GM04504 (cell line): Measurements from ENCODE around the gene CEP43.
"Not testable (repeated sequence)": the region's sequence is repeated elsewhere in the genome, so short reads cannot be mapped to it uniquely, and the experiment has no call there.

Experiments
- DNase-seq: peaks from one replicate; pipeline ENCODE4 v3.0.0-alpha.2; 2012; ENCODE audit warnings: low read depth

The CEP43 gene

GRCh38 chr6:166999145-166999883 is at the start of gene CEP43:
Gene CEP43, plus strand, starts transcription at chr6:166999397. Its CDS starts 16 bp downstream, at chr6:166999413.
- peak; percentile 92 for DNase-seq

- DNase-seq, result no peak
Measured at GRCh38 chr6:166949528-166950442, 49.4 kb upstream of the CEP43 start.

- DNase-seq, result no peak
Measured at GRCh38 chr6:166950443-166950821, 48.8 kb upstream of the CEP43 start.

GRCh38 chr6:166950892-166951669 is 48.1 kb upstream of the CEP43 start:
- DNase-seq, result not testable (repeated sequence)

- DNase-seq, result no peak
Measured at GRCh38 chr6:166951670-166952060, 47.5 kb upstream of the CEP43 start.

GRCh38 chr6:166952121-166952520 is 47.1 kb upstream of the CEP43 start:
- DNase-seq, result no peak

GRCh38 chr6:166952567-166953486 is 46.4 kb upstream of the CEP43 start:
- DNase-seq, result no peak

GRCh38 chr6:166954118-166954713 is 45.0 kb upstream of the CEP43 start:
- no peak for DNase-seq

- DNase-seq, result no peak
Measured at GRCh38 chr6:166955121-166955864, 43.9 kb upstream of the CEP43 start.

- DNase-seq, result no peak
Measured at GRCh38 chr6:166955865-166956443, 43.2 kb upstream of the CEP43 start.

- peak; percentile 81 for DNase-seq
Measured at GRCh38 chr6:166956444-166957086, 42.6 kb upstream of the CEP43 start, which contains the start of gene RNASET2. Gene RNASET2, minus strand, starts transcription at chr6:166956550. Its CDS starts 368 bp downstream, at chr6:166956182.

GRCh38 chr6:166957087-166957804 is 42.0 kb upstream of the CEP43 start:
- DNase-seq, result no peak

- DNase-seq, result no peak
Measured at GRCh38 chr6:166957805-166958076, 41.5 kb upstream of the CEP43 start.

- no peak for DNase-seq
Measured at GRCh38 chr6:166958926-166959861, 40.0 kb upstream of the CEP43 start.

GRCh38 chr6:166959911-166960608 is 39.1 kb upstream of the CEP43 start:
- no peak for DNase-seq

GRCh38 chr6:166960609-166960978 is 38.6 kb upstream of the CEP43 start:
- no peak for DNase-seq

- no peak for DNase-seq
Measured at GRCh38 chr6:166966268-166966667, 32.9 kb upstream of the CEP43 start.
